K562 (cell line): ENCODE results near the gene HOTAIR. TPM values are rescaled to one million over a fixed set of nuclear protein-coding genes. Genes with fewer than 3 reads are reported as not detected.

Experiments used
- CBFA2T2 ChIP-seq: fragments of 450-650 bp; conservative IDR thresholded peaks from 2 replicates; pipeline ENCODE4 v1.6.1; 2017; ENCODE audit warnings: mild to moderate bottlenecking
- CTCF ChIP-seq, 3 experiments: IDR thresholded peaks in 2 of 3; conservative IDR thresholded peaks in 1 of 3; 2 replicates each; pipeline ENCODE4 v1.5.1; 2011 to 2012; ENCODE audit warnings: low read length in 3 of 3, mild to moderate bottlenecking in 3 of 3, control low read depth in 2 of 3, improper control_type of control experiment in 1 of 3, inconsistent platforms in 1 of 3, low read depth in 1 of 3, mixed read lengths in 1 of 3, moderate library complexity in 1 of 3; ENCODE audit not compliant: insufficient read depth in 2 of 3
- CXXC5 ChIP-seq: fragments of 250-450 bp; sonication (Bioruptor Pico); IDR thresholded peaks from 2 replicates; pipeline ENCODE4 v1.8.0; 2022; ENCODE audit warnings: inconsistent platforms, mild to moderate bottlenecking, moderate library complexity
- DPF2 ChIP-seq: fragments of 450-650 bp; IDR thresholded peaks from 2 replicates; pipeline ENCODE4 v1.6.1; 2016
- GATAD2B ChIP-seq: fragments of 450-650 bp; IDR thresholded peaks from 2 replicates; pipeline ENCODE4 v1.6.1; 2017; ENCODE audit warnings: mild to moderate bottlenecking, borderline replicate concordance
- JUND ChIP-seq, 2 experiments: IDR thresholded peaks; 2 replicates in 1 of 2; 3 replicates in 1 of 2; pipeline ENCODE4 v1.6.1; 2011; ENCODE audit warnings: borderline replicate concordance in 2 of 2, low read depth in 2 of 2, low read length in 2 of 2, improper control_type of control experiment in 1 of 2, missing biosample characterization in 1 of 2, missing genetic modification characterization in 1 of 2, missing genetic modification reagents in 1 of 2
- REST ChIP-seq, 2 experiments: fragments of 450-650 bp; formaldehyde crosslinking in 1 of 2; IDR thresholded peaks; 2 replicates each; pipeline versions ENCODE4 v1.4.0 to v1.6.1; 2014 to 2020; ENCODE audit warnings: mild to moderate bottlenecking in 2 of 2, borderline replicate concordance in 1 of 2, low read depth in 1 of 2
- SOX6 ChIP-seq: fragments of 450-650 bp; IDR thresholded peaks from 2 replicates; pipeline ENCODE4 v1.6.1; 2014; ENCODE audit warnings: mild to moderate bottlenecking
- SPI1 ChIP-seq: IDR thresholded peaks from 2 replicates; pipeline ENCODE4 v1.6.1; 2011; ENCODE audit warnings: low read depth, low read length, control low read depth, borderline replicate concordance
- polyA plus RNA-seq, 8 experiments: library from polyadenylated mRNA; depleted of rRNA in 4 of 8; stranded (reverse) in 5 of 8; unstranded in 3 of 8; fragments of >200 nt; fragmentation: Nextera tagmentation in 2 of 8; fragmentation: Illumina TruSeq in 1 of 8; extraction: Ambion mirVana in 2 of 8; extraction: Trizol in 1 of 8; gene quantifications; 2 replicates each; pipeline versions ENCODE4 v1.2.1 to v1.2.3, GENCODE V29; 2011 to 2014; ENCODE audit warnings: inconsistent platforms in 1 of 8, missing spikeins in 1 of 8
- total RNA-seq, 7 experiments: library from RNA; depleted of rRNA in 6 of 7; stranded (reverse); fragments of >200 nt in 6 of 7; fragmentation: Illumina TruSeq in 2 of 7; extraction: Trizol in 2 of 7; gene quantifications; 2 replicates each; pipeline versions ENCODE4 v1.2.1 to v1.2.3, GENCODE V29; 2011 to 2021; ENCODE audit warnings: low replicate concordance in 1 of 7
- TF ChIP-seq, protein P1 (sequence below), 2 experiments: fragments of 150-350 bp in 1 of 2; IDR thresholded peaks; 2 replicates each; pipeline ENCODE4 v1.6.1; 2012 to 2016; ENCODE audit warnings: low read depth in 2 of 2, low read length in 2 of 2, mild to moderate bottlenecking in 1 of 2, moderate library complexity in 1 of 2

HOTAIR gene
- total and polyA plus RNA-seq, 9 of the 15 experiments (the other 6 are each of a cell fraction or from before 2014, with no cell fraction given): 0.04 TPM; not detected in 8

- TF ChIP-seq REST (IDR thresholded peaks at IDR 0.05; ENCODE audit: borderline replicate concordance) (peak; percentile 30; the same call in 1 of the 2 replicates), REST (CRISPR knock-in tag; IDR thresholded peaks at IDR 0.05; ENCODE audit: low read depth) (no peak), CTCF (IDR thresholded peaks at IDR 0.05 in 2 of 3, conservative IDR thresholded peaks at IDR 0.05 in 1 of 3; ENCODE audit: insufficient read depth in 2 of 3, low read depth in 1 of 3, low read length in 3 of 3) (peak; percentile 53 to 73 (median 61)), GATAD2B (0 out of 2 replicates have a peak, but pooled peaks have one; percentile 31), SPI1 (peak; percentile 95), DPF2 (peak; percentile 84), JUND (IDR thresholded peaks at IDR 0.05; ENCODE audit: borderline replicate concordance, low read depth, low read length) (peak; percentile 35; the same call in 1 of the 2 replicates), JUND (tag; IDR thresholded peaks at IDR 0.05; ENCODE audit: borderline replicate concordance, low read depth, low read length) (no peak), CXXC5 (CRISPR knock-in tag) (0 out of 2 replicates have a peak, but pooled peaks have one; percentile 12), CBFA2T2 (peak; percentile 52), SOX6 (peak; percentile 69)
- TF ChIP-seq, protein P1, sequence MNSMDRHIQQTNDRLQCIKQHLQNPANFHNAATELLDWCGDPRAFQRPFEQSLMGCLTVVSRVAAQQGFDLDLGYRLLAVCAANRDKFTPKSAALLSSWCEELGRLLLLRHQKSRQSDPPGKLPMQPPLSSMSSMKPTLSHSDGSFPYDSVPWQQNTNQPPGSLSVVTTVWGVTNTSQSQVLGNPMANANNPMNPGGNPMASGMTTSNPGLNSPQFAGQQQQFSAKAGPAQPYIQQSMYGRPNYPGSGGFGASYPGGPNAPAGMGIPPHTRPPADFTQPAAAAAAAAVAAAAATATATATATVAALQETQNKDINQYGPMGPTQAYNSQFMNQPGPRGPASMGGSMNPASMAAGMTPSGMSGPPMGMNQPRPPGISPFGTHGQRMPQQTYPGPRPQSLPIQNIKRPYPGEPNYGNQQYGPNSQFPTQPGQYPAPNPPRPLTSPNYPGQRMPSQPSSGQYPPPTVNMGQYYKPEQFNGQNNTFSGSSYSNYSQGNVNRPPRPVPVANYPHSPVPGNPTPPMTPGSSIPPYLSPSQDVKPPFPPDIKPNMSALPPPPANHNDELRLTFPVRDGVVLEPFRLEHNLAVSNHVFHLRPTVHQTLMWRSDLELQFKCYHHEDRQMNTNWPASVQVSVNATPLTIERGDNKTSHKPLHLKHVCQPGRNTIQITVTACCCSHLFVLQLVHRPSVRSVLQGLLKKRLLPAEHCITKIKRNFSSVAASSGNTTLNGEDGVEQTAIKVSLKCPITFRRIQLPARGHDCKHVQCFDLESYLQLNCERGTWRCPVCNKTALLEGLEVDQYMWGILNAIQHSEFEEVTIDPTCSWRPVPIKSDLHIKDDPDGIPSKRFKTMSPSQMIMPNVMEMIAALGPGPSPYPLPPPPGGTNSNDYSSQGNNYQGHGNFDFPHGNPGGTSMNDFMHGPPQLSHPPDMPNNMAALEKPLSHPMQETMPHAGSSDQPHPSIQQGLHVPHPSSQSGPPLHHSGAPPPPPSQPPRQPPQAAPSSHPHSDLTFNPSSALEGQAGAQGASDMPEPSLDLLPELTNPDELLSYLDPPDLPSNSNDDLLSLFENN (IDR thresholded peaks at IDR 0.05; ENCODE audit: low read depth in 2 of 2, low read length in 2 of 2): 0 out of 4 replicates have a peak, but pooled peaks of 1 of the 2 experiments have one; percentile 44
Observed at GRCh38 chr12:53948650-53949593, 25.8 kb downstream of the HOTAIR start (continued).
